ENCODE results near the gene LRRC4C.

DNA sequence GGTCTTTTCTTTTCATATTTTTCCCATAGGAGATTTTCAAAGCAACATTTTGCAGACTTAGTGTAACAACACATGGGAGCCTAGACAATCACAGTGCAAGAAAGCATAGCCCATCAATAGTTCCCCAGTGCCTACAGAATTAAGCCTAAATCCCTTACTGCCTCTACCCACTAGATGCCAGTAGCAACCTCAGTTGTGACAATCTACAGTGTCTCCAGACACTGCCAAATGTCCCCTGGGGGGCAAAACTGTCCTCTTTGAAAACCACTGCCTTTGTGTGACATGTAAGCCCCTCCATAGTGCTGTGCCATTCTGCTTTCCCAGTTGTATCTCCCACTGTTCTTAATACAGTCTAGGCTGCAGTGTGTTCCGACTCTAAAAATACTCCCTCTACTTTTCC lies 1329.0 kb downstream of the LRRC4C start:
- no peak for TF ChIP-seq POLR2A (IDR thresholded peaks at IDR 0.05; ENCODE audit: low read depth, low read length)
- TF ChIP-seq TAF1 (IDR thresholded peaks at IDR 0.05; ENCODE audit: low read depth, low read length), result no peak
- TF ChIP-seq POLR2AphosphoS5 (IDR thresholded peaks at IDR 0.05; ENCODE audit: low read depth, low read length), result no peak
- no peak for TF ChIP-seq PAX5 (IDR thresholded peaks at IDR 0.05; ENCODE audit: insufficient read depth, low read length, severe bottlenecking)

All from GM12891 (cell line).